HG02610 (cell line): Measurements from ENCODE around the gene RBCK1.
"Not testable (repeated sequence)": the region's sequence is repeated elsewhere in the genome, so short reads cannot be mapped to it uniquely, and the experiment has no call there.

Source experiments
- ATAC-seq: cut with Tn5 transposase; IDR thresholded peaks from one replicate; pipeline ENCODE4 v1.9.1; 2021; ENCODE audit warnings: mild to moderate bottlenecking, moderate library complexity; ENCODE audit not compliant: unreplicated experiment

Gene RBCK1

DNA sequence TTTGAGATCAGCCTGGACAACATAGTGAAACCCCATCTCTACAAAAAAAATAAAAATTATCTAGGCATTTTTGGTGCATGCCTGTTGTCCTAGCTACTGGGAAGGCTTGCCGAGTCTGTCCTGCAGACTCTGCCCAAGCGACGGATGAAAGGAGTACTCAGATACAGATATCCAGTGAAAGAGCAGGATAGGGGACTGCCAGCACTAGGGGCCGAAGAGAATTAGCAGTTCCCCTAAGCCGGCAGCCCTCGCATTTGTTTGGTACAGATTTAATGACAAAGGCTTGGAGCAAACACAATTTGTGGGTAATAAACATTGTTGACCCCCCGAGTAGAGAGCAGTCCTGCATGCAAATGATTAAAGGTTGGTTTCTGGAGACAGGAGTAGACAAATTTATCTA lies 59.7 kb downstream of the RBCK1 start:
- no peak for ATAC-seq

DNA sequence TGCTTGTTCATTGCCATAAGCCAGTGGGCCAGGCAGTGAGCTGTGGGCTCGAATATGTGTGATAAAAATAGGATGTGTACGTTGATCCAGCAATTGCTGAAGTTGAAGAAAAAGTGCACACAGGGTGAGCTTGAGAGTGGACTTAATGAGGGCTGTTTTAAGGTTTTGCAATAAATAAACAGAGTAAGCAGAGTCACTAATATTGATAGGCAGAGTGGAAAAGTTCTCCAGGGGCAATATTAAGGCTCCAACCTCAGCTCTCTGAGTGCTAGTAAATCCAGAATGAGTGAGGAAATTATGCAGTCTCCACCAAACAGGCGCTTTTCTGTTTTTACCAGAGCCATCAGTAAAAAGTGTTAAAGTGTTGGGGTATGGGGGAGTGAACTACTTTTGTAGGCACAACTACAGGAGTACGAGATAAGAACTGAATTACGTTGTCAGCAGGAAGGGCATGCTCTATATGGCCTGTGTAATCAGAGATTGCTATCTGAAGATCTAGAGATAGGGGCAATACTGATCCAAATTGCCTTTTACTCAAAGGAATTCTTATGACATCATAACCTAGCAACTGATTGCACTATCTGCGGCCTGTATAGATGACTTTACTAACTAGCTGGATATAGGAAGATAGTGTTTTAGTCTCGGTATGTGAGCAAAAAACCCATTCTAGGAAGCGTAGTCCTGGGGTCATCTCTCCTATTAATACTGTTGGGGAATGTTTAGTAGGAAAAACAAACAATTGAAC lies 61.8 kb downstream of the RBCK1 start:
- ATAC-seq, result no peak

DNA sequence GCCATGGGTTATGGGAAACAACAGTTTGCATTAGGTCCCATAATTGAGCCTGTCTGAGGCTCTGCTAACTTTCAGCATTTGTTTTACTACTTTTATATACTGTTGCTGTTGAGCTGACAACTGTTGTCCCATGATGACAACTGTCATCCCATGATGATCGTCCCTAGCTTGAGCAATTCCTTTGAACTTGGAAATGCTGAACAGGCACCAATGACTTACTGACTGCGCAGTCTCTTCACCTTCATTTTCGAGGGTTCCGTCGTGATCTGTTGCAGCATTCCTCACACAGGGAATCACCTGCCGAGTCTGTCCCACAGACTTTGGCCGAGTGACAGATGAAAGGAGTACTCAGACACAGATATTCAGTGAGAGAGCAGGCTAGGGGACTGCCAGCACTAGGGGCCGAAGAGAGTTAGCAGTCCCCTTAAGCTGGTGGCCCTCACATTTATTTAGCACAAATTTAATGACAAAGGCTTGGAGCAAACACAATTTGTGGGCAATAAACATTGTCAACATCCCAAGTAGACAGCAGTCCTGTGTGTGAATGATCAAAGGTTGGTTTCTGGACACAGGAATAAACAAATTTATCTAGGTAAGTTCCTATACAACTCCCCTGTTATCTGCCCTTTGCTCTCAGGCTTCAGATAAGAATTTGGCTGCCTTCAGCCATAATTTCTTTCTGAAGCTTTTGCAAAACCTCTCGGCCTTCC lies 64.2 kb downstream of the RBCK1 start:
- no peak for ATAC-seq

DNA sequence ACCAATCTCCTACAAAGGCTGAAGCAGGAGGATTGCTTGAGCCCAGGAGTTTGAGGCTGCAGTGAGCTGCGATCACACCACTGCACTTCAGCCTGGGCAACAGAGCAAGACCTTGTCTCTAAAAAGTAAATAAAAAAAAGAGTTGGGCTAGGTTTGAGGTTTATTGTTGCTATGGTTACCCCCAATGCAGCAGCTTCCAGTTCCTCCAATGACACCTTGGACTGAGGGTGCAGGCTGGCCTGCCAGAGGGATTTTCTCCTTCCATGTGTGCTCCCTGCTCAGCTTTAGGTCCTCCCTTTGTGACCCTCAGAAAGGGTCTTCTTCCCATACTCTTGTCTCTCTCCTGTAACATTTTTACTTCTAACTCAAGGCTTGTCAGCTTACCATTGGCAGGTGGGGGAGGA lies 64.8 kb downstream of the RBCK1 start:
- ATAC-seq, result no peak

DNA sequence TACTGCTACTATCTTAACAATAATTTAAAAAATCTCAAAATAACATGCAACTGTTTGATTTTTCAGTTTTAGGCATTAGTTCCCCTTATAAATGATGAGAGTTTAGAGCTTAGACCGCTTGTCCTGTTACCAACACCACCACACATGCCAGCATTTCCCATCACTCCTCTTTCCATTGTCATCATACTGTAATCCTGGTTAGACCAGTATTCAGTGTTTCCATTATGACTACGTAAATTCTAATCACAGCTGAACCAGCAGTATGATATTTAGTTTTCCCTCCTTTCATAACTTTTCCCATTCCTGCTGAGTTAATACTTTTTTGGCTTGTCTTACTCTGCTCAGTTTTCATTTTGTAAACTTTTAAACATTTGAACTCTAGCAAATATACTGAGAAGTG lies 66.5 kb downstream of the RBCK1 start:
- no peak for ATAC-seq

DNA sequence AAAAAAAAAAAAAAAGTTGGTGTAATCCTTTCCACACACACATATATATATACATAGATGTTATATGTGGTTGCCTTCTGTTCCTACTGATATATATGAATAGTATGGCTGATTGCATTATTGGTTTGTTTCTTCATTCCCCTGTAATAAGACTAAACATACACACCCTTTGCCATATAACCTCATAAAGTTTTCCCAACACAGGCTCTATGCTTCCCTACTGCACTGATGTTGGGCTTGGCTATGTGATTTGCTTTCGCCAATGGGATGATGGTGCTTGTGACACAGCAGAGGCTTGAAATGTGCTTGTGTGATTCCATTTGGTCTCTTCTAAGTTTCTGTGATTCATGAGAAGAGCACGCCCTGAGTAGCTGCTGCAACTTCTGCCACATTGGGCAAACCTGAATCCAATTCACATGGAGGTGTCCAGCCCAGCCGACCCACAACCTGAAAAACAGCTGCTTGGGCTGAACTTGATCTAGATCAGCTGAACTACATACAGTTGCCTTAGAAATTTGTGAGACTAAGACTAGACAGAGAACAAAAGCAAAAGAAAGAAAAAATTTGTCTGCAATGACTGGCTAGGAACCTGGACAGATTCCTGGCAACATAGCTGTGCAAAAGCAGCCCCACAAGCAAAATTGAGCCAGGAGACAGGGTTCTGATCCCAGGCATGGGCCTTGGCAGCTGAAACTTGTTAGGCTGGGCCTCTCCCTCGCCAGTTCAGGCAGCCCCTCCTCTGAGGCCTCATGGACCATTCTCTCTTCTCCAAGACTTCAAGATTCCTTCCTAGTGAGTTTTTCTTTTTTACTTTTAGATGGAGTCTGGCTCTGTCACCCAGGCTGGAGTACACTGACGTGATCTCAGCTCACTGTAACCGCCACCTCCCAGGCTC lies 67.6 kb downstream of the RBCK1 start:
- ATAC-seq, result no peak

DNA sequence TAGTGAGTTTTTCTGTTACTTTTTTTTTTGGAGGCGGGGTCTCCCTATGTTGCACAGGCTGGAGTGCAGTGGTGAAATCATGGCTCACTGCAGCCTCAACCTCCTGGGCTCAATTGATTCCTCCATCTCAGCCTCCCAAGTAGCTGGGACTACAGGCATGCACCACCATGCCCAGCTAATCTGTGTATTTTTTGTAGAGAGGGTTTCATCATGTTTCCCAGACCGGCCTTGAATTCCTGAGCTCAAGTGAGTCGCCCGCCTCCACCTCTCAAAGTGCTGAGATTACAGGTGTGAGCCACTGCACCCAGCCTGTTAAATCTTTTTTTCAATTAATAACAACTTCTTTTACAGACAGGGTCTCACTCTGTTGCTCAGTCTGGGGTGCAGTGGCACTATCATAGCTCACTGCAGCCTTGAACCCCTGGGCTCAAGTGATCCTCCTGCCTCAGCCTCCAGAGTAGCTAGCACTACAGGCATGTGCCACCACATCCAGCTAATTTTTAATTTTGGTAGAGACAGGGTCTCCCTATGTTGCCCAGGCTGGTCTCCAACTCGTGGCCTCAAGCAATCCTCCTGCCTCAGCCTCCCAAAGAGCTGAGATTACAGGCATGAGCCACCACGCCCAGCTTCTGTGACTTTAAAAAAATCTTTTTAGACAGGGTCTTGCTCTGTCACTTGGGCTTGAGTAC lies 68.6 kb downstream of the RBCK1 start:
- not testable (repeated sequence) for ATAC-seq

DNA sequence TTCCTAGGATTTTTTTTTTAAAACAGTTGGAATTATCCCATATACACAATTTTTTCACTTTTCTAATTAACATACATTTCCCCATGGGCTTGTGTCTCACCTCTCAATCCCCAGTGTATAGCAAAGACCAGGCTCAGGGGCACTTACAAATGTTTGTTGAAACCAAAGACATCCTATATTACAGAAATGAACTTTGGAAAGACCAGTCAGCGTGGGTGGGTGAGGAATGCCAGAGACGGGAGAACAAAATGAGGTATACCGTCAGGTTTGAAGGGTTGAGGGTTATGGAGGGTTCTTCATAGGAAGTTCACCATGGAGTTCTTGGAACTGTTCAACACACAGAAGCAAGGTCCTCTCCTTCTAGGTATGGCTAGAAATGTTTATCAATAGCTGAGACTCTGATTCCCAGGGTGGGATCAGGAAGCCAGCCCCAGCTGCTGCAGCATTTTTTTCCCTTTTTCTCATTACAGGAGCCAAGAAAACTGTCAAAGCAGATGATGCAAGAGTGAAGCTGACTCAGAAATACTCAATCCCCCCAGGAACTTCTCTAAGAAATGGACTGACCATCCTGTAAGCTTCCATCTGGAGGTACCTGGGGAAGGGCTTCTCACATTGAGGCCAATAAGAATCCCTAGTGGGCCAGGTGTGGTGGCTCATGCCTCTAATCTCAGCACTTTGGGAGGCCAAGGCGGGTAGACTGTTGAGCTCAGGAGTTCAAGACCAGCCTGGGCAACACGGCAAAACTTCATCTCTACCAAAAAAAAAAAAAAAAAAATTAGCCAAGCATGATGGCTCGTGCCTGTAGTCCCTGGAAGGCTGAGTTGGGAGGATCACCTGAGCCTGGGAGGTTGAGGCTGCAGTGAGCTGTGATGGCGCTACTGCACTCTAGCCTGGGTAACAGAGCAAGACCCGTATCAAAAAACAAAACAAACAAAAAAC lies 70.2 kb downstream of the RBCK1 start:
- ATAC-seq, result no peak

DNA sequence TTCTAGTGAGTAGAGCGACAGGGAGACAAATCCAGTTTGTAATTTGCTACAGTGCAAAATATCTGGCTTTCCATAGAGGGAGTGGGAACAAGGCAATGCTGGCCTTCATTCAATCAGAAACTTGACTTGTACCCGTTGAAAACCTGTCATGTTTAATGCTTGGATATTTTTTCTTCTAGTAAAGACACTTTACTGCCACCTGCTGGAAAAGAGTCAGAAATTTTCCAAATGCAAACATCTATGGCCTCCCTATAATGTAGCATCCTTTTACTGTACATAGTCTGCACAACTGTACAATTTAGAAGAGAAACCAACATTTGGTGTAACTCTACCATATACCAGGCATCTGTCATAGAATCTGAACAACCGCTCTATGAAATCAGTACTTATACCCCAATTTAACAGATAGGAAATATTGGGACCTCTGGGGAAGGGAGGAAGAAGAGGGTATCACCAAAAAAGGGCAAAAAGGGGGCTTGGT lies 70.9 kb downstream of the RBCK1 start:
- ATAC-seq, result no peak

DNA sequence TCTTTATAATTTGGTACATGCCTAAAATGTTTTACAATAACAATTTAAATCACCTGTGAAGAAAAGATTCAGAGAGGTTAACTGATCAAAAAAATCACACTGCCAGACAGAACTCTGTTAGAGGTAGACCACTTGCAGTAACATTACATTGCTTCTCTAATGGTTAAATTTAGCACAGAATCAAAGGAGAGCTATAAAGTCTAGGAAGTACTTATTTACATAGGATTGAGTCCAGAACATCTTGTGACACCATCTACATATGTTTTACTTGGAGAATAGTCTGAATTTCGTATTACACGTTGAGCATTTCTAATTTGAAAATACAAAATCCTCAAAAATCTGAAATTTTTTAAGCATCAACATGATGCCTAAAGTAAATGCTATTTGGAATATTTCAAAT lies 71.4 kb downstream of the RBCK1 start:
- no peak for ATAC-seq

DNA sequence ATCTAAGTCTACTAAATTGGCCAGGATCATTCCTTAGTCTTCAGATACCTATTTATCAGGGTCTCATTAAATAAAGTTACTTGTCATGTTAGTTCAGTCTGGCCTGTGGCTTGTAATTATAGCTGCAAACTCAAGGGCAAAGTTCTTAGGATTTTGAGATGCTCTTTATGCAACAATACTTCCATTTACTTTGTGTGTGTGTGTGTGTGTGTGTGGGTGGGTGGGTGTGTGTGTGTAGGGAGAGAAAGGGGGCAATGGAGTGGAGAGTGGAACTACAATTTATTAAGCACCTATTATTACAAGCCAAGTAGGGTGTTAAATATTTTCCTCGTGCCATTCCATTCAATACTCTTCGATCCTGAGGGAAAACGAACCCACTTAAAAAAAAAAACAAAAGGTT lies 71.9 kb downstream of the RBCK1 start:
- ATAC-seq, result no peak

DNA sequence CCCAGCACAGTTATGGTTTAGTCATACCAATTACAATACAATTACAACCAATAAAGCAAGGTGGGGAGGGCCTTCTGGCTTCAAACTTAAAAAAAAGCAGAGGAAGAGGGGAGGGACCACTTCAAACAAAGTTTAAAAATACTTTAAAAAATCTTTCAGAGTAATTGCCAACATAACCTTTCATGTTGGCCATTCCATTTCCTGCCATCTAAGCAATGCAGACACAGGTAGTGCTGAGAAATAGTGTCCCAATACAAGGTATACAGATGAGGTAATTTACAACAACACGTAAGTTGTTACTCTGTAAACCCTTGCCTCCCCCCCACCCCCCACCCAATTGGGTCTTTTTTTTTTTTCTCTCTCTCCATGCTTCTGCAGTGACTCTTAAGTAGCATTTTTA lies 73.1 kb downstream of the RBCK1 start:
- no peak for ATAC-seq
